GM18868 (cell line): ENCODE data around the gene ULK1.
A peak's percentile ranks its signal among the peaks of the same experiment; 100 is the strongest.

Experiments used
- ATAC-seq: cut with Tn5 transposase; IDR thresholded peaks from one replicate; pipeline ENCODE4 v1.9.1; 2021; ENCODE audit warnings: mild to moderate bottlenecking, moderate library complexity; ENCODE audit not compliant: unreplicated experiment

Gene ULK1

DNA sequence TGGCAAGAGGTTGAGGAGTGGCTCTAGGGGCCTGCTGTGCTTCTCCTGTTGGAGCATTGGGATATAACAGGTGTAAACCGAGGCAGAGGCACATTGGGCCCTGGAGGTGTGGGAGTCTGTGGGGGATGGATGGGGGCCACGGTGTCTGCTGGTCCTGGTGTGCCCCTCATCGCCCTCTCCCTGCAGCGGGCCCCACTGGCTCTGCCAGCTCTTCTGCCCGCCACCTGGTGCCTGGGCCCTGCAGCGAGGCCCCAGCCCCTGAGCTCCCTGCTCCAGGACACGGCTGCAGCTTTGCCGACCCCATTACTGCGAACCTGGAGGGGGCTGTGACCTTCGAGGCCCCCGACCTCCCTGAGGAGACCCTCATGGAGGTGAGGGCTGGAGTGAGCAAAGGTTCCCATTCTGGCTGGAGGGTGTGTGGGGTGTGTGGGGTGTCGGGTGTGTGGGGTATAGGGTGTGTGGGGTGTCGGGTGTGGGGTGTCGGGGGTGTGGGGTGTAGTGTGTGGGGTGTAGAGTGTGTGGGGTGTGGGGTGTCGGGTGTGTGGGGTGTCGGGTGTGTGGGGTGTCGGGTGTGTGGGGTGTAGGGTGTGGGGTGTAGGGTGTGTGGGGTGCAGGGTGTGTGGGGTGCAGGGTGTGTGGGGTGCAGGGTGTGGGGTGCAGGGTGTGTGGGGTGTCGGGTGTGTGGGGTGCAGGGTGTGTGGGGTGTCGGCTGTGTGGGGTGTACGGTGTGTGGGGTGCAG, 24.1 kb downstream of the ULK1 start:
- no peak for ATAC-seq

DNA sequence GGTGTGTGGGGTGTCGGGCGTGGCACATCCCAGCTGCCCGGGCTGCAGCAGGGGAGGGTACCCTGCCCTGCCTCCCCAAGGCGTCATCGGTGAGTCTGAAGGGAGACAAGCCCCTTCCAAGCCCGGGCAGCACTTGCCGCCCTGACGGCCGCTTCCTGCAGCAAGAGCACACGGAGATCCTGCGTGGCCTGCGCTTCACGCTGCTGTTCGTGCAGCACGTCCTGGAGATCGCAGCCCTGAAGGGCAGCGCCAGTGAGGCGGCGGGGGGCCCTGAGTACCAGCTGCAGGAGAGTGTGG, 24.6 kb downstream of the ULK1 start:
- ATAC-seq, result no peak

DNA sequence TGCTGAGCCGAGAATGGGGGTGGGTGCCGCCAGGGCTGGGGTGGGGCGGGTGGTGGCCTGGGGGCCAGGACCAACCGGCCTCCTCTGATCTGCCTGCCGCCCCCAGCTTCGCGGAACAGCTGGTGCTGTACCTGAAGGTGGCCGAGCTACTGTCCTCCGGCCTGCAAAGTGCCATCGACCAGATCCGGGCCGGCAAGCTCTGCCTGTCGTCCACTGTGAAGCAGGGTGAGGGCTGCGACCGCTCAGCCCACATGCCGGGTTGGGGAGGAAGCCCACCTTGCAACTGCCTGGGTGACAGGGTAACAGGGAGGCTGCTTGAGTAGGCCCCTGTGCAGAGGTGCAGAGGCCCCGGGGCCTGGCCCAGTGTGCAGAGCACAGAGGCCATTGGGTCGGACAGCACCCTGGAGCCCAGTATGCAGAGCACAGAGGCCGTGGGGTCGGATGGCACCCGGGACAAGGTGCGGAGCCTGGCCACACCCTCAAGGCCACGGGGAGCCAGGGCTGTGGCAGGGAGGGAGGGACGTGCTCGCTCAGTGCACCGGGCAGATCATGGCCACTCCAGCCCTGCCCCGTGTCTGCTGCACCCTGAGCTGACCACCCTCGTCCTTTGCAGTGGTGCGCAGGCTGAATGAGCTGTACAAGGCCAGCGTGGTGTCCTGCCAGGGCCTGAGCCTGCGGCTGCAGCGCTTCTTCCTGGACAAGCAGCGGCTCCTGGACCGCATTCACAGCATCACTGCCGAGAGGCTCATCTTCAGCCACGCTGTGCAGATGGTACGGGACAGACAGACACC, 25.1 kb downstream of the ULK1 start:
- ATAC-seq, result no peak

DNA sequence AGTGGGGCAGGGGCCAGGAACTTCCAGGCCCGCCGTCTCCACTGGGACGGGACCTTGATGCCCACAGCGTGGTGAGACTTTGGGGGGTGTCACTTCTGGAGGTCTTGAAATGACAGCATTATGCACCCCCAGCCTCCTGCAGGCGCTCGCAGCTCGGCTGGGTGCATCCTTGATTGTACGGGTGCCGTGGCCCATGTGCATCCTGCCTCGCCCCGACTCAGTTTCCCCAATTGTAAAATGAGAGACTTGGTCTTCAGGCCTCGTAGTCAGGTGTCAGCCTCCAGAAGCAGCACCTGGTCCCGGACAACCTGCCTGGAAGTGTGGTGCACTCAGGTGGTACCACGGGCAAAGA, 25.7 kb downstream of the ULK1 start:
- ATAC-seq, result no peak

DNA sequence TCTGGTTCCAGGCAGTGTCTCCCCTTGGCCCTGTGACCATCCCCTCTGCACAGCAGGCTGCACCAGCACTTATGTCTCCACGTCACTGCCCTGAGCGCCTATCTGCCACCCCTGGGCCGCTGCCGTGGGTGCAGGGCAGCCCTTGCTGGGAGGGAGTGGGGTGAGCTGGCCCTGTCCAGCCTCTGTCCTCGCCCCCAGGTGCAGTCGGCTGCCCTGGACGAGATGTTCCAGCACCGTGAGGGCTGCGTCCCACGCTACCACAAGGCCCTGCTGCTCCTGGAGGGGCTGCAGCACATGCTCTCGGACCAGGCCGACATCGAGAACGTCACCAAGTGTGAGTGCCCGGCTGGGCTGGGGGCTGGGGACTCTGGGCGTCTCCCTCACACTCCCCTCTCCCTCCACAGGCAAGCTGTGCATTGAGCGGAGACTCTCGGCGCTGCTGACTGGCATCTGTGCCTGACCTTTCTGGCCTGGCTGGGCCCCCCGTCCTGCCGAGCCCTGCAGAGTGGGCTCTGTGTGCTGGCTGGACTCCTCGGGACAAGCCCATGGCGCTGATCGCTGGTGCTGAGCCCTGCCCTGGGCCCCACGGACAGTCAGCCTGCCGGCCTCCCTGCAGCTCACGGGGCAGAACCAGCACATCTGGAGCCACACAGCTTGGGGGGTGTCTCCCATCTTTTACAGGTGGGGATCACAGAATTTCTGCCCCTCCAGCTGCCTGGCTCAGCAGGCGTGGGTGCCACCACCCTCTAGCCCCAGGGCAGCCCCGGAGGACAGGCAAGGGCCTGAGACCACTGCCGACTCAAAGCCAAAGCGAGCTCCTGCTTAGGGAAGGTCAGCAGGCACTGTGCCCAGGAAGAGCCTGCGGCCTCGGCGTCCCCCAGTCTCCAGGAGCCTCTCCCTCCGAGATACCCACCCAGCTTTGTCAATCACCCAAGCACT, 26.7 kb downstream of the ULK1 start:
- no peak for ATAC-seq

GRCh38 chr12:131921866-131922769, 27.7 kb downstream of the ULK1 start:
- ATAC-seq, result no peak

GRCh38 chr12:131922772-131923171, 28.4 kb downstream of the ULK1 start:
- no peak for ATAC-seq

GRCh38 chr12:131923260-131923659, 28.8 kb downstream of the ULK1 start:
- ATAC-seq, result peak; percentile 73

GRCh38 chr12:131927110-131928079, 33.0 kb downstream of the ULK1 start:
- ATAC-seq, result no peak

- ATAC-seq, result no peak
Observed at GRCh38 chr12:131928080-131928710, 33.8 kb downstream of the ULK1 start.

GRCh38 chr12:131928711-131929580, 34.5 kb downstream of the ULK1 start, which contains the start of gene PUS1:
TSS of gene PUS1 (plus strand) at chr12:131929276. CDS start at chr12:131929723, 447 bp downstream.
- peak; percentile 69 for ATAC-seq

DNA sequence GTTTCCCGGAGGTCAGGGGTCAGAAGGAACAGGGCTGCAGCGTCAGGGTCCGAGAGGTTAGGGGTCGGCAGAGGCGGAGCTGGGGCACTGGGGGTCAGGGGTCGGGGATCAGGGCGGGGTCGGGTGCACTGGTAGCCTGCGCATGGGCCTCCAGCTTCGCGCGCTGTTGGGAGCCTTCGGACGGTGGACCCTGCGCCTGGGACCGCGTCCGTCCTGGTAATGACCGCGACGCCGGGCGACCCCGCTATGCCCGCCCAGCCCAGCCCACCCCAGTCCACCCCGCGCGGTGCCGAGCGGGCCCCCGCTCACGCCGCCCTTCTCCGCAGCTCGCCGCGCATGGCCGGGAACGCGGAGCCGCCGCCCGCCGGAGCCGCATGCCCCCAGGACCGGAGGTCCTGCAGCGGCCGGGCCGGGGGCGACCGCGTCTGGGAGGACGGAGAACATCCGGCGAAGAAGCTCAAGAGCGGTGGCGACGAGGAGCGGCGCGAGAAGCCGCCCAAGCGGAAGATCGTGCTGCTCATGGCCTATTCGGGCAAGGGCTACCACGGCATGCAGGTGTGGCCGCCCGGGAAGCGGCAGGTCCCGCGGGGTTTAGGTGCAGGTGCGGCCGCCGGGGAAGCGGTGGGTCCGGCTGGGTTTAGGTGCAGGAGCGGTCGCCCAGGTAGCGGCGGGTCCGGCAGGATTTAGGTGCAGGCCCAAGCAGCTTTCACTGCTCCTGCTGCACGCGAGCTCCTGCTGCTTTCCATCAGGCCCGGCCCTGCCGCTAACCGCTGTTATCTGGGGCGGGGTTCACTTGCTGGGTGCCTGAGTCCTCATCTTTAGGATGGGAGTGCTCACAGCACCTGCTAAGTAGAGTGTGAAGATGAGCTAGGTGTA, 35.4 kb downstream of the ULK1 start:
- ATAC-seq, result no peak

DNA sequence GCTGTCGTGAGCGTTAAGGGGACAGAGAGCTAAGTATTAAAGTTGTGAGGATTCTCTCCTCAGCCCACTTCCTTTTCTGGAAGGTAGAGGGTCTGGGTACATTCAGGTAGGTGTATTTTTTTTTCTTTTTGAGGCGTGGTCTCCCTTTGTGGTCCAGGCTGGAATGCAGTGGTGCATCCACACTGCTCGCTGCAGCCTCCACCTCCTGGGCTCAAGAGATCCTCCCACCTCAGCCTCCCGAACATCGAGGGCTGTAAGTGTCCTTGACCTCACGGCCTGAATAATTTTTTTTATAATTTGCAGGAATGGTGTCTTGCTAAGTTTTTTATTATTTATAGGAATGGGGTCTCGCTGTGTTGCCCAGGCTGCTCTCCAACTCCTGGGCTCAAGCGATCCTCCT, 36.1 kb downstream of the ULK1 start:
- no peak for ATAC-seq

- ATAC-seq, result no peak
Observed at GRCh38 chr12:131933387-131933786, 39.0 kb downstream of the ULK1 start.

- ATAC-seq, result no peak
Observed at GRCh38 chr12:131934535-131934934, 40.1 kb downstream of the ULK1 start.

DNA sequence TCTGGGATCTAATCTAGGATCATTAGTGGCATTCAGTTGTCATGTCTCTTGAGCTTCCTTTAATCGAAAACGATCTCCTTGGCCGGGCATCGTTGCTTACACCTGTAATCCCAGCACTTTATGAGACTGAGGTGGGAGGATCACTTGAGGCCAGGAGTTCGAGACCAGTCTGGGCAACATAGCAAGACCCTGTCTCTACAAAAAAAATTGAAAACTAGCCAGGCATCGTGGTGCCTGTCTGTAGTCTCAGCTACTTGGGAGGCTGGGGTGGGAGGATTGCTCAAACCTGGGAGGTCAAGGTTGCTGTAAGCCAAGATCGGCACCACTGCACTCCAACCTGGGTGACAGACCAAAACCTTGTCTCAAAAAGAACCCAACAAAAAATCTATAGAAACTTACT, 43.7 kb downstream of the ULK1 start:
- no peak for ATAC-seq

GRCh38 chr12:131939007-131939406, 44.6 kb downstream of the ULK1 start:
- no peak for ATAC-seq
